ENCODE measurements around the gene GRID1. TPM values are rescaled to one million over a fixed set of nuclear protein-coding genes. Genes with fewer than 3 reads are reported as not detected.

The GRID1 gene
- total and polyA plus RNA-seq, 9 of the 15 experiments (the other 6 are each of a cell fraction or from before 2014, with no cell fraction given), result 0.01 to 7.2 (median 1.2) TPM

- TF ChIP-seq TEAD1 (CRISPR knock-in tag; IDR thresholded peaks at IDR 0.05), result no peak
- no peak for TF ChIP-seq ILF3 (IDR thresholded peaks at IDR 0.05; ENCODE audit: borderline replicate concordance)
Measured at GRCh38 chr10:86055928-86056327, 310.7 kb downstream of the GRID1 start (continued).

GRCh38 chr10:86053675-86054074 lies 312.9 kb downstream of the GRID1 start:
- no peaks in the 10 kb centered on the region for H3K4me1 ChIP-seq (replicated peaks in 1 of 2; ENCODE audit: control insufficient read depth in 2 of 2, insufficient read depth in 2 of 2, low read length in 2 of 2)
- in situ Hi-C loops (cut with MboI), result no loop called here

More at GRCh38 chr10:86053675-86054074, 312.9 kb downstream of the GRID1 start:
- peaks cover 3 to 14% of the 10 kb centered on the region in 2 experiments; a peak in 4 of 5 replicates for H3K27me3 ChIP-seq (ENCODE audit: control insufficient read depth in 2 of 2, insufficient read depth in 2 of 2, low read length in 2 of 2)
- no TSS peak for BruUV-seq (replicated peaks)
- H3K4me2 ChIP-seq (ENCODE audit: insufficient read depth, low read length), result no peak overlapping the region
- no peaks in the 10 kb centered on the region for H3K9me1 ChIP-seq (ENCODE audit: control insufficient read depth, insufficient read depth, low read length)
- intact Hi-C loops (cut with micrococcal nuclease), result no loop called here
- H3K9ac ChIP-seq (ENCODE audit: insufficient read depth in 1 of 2, low read depth in 2 of 2, low read length in 2 of 2), result no peak overlapping the region
- no peak overlapping the region for H3K27ac ChIP-seq (ENCODE audit: extremely low read depth, low read depth, low read length)
- ChIA-PET POLR2A (no interaction called here), CTCF (ENCODE audit: low intra/inter-chr PET ratio) (no interaction called here)
- no peaks in the 10 kb centered on the region for H3K36me3 ChIP-seq (ENCODE audit: control insufficient read depth, insufficient read depth, low read length)
- no peaks in the 10 kb centered on the region for H4K20me1 ChIP-seq (replicated peaks; ENCODE audit: control insufficient read depth, insufficient read depth, low read length)
- FAIRE-seq (no peak), ATAC-seq (no peak), DNase-seq (ENCODE audit: extremely low read depth in 1 of 4, low spot score in 3 of 4) (no peak)
- no peaks in the 10 kb centered on the region for H3K9me3 ChIP-seq (replicated peaks; ENCODE audit: control insufficient read depth, insufficient read depth, low read depth, low read length)
- no peak overlapping the region for H3K4me3 ChIP-seq
- H3K79me2 ChIP-seq (ENCODE audit: control insufficient read depth, insufficient read depth, low read length), result no peaks in the 10 kb centered on the region
- WGBS (ENCODE audit: insufficient coverage, low coverage, missing lambda C conversion rate), result 0% methylated on average over 2 of the region's 2 CpGs
- H2AFZ ChIP-seq (ENCODE audit: low read depth, low read length), result no peak overlapping the region
- TF ChIP-seq ZNF282 (CRISPR knock-in tag; IDR thresholded peaks at IDR 0.05) (no peak), CBX8 (IDR thresholded peaks at IDR 0.05; ENCODE audit: borderline replicate concordance, extremely low read depth, low read depth, low read length, poor library complexity, severe bottlenecking) (no peak), MAFF (IDR thresholded peaks at IDR 0.05; ENCODE audit: low read length) (no peak), E2F3 (CRISPR knock-in tag; IDR thresholded peaks at IDR 0.05) (no peak), ZNF395 (CRISPR knock-in tag; IDR thresholded peaks at IDR 0.05) (no peak), PPARD (CRISPR knock-in tag; IDR thresholded peaks at IDR 0.05) (no peak)
- TF ChIP-seq, protein P1, sequence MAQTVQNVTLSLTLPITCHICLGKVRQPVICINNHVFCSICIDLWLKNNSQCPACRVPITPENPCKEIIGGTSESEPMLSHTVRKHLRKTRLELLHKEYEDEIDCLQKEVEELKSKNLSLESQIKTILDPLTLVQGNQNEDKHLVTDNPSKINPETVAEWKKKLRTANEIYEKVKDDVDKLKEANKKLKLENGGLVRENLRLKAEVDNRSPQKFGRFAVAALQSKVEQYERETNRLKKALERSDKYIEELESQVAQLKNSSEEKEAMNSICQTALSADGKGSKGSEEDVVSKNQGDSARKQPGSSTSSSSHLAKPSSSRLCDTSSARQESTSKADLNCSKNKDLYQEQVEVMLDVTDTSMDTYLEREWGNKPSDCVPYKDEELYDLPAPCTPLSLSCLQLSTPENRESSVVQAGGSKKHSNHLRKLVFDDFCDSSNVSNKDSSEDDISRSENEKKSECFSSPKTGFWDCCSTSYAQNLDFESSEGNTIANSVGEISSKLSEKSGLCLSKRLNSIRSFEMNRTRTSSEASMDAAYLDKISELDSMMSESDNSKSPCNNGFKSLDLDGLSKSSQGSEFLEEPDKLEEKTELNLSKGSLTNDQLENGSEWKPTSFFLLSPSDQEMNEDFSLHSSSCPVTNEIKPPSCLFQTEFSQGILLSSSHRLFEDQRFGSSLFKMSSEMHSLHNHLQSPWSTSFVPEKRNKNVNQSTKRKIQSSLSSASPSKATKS (CRISPR knock-in tag; IDR thresholded peaks at IDR 0.05), result no peak
